Mucosa of rectum (tissue), 2 donors: ENCODE measurements around the gene SMIM5.

Experiments used
- H3K27ac ChIP-seq, 2 donors: one replicate each; pipeline ENCODE4 v1.7.0; 2013; ENCODE audit warnings: inconsistent platforms in 2 of 2, low read depth in 2 of 2, low read length in 2 of 2
- H3K27me3 ChIP-seq, 2 donors: one replicate each; pipeline ENCODE4 v1.7.0; 2013; ENCODE audit warnings: low read length in 2 of 2; ENCODE audit not compliant: control insufficient read depth in 2 of 2, insufficient read depth in 2 of 2
- H3K36me3 ChIP-seq, 2 donors: one replicate each; pipeline ENCODE4 v1.7.0; 2013; ENCODE audit warnings: low read length in 2 of 2; ENCODE audit not compliant: control insufficient read depth in 2 of 2, insufficient read depth in 2 of 2
- H3K4me1 ChIP-seq, 2 donors: one replicate each; pipeline ENCODE4 v1.7.0; 2013; ENCODE audit warnings: low read length in 2 of 2, mild to moderate bottlenecking in 1 of 2; ENCODE audit not compliant: control insufficient read depth in 2 of 2, insufficient read depth in 2 of 2
- H3K4me3 ChIP-seq, 2 donors: one replicate each; pipeline ENCODE4 v1.7.0; 2013; ENCODE audit warnings: low read length in 2 of 2
- H3K9ac ChIP-seq, 2 donors: one replicate each; pipeline ENCODE4 v1.7.0; 2013; ENCODE audit warnings: low read length in 2 of 2, low read depth in 1 of 2, mild to moderate bottlenecking in 1 of 2
- H3K9me3 ChIP-seq, 2 donors: one replicate each; pipeline ENCODE4 v1.7.0; 2013; ENCODE audit warnings: low read length in 2 of 2; ENCODE audit not compliant: control insufficient read depth in 2 of 2
- donor health status: healthy.
- donor health status: Normal muscosa, but diverticular disease.

SMIM5 gene

DNA sequence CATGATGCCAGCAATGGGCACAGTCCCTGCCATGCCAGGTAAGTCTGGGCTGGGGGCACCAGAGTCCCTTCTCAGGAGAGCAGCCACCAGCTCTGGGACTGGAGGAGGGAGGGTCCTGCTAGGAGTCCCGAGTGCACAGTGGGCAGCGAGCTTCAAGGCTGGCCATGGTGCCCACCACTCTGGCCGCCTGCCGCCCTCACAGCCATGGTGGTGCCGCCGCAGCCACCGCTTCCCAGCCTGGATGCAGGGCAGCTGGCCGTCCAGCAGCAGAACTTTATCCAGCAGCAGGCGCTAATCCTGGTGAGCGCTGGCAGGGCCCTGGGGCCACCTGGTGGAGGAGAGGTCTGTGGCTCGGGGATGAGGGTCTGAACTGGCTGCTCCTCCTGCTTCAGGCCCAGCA, 17.9 kb upstream of the SMIM5 start:
- H3K9ac ChIP-seq, result no peak overlapping the region
- H3K4me3 ChIP-seq, result no peak overlapping the region
- peaks cover 52 to 66% of the 10 kb centered on the region in 2 donors for H3K4me1 ChIP-seq
- no peaks in the 10 kb centered on the region for H3K9me3 ChIP-seq
- H3K27me3 ChIP-seq, result no peaks in the 10 kb centered on the region
- peaks cover 34 to 46% of the 10 kb centered on the region in 2 donors for H3K36me3 ChIP-seq
- H3K27ac ChIP-seq, result peak overlapping the region; percentile 80 to 92

DNA sequence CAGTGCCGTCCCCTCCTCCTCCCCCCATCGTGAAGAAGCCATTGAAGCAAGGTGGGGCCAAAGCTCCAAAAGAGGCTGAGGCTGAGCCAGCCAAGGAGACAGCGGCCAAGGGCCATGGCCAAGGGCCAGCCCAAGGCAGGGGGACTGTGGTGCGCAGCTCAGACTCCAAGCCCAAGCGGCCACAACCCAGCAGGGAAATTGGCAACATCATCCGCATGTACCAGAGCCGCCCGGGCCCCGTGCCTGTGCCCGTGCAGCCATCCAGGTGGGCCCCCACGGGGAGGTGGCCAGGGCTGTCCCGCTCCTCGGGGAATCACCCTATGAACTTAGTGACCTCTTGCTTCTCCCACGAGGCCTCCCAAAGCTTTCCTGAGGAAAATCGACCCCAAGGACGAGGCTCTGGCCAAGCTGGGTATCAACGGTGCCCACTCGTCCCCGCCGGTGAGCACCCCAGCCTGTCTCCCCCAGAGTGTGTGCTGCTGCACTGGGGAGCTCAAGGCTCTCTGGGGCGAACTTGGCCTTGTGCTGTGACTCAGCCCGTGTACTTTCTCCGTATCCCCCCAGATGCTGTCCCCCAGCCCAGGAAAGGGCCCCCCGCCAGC, 16.6 kb upstream of the SMIM5 start:
- Histone ChIP-seq H3K9me3 (no peaks in the 10 kb centered on the region), H3K27ac (peak overlapping the region; percentile 80 to 92), H3K4me3 (peak overlapping the region in 1 of 2 donors; percentile 14), H3K4me1 (peaks cover 41 to 53% of the 10 kb centered on the region in 2 donors), H3K27me3 (no peaks in the 10 kb centered on the region), H3K9ac (peak overlapping the region; percentile 52 to 81), H3K36me3 (peaks cover 45 to 51% of the 10 kb centered on the region in 2 donors)

DNA sequence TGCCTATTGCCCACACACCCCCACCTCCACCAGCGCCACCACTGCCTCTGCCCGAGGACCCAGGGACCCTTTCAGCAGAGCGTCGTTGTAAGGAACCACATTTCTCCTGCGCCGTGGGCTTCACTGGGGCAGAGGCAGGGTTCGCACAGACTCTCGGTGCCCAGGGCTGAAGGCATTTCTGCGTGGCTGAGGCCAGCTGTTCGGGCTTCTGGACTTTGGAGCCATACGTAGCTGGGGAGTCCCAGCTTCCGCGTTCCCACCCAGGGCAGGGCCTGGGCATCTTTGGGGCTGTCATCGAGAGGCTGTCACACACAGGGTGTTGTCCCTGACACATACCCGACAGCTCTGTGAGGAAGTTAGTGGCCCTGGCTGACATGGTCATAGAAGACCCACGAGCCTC, 16.0 kb upstream of the SMIM5 start:
- H3K27me3 ChIP-seq, result no peaks in the 10 kb centered on the region
- H3K36me3 ChIP-seq, result peaks cover 46 to 57% of the 10 kb centered on the region in 2 donors
- H3K4me3 ChIP-seq, result peak overlapping the region in 1 of 2 donors; percentile 38
- peak overlapping the region; percentile 80 to 92 for H3K27ac ChIP-seq
- peaks cover 37 to 48% of the 10 kb centered on the region in 2 donors for H3K4me1 ChIP-seq
- peak overlapping the region; percentile 52 to 81 for H3K9ac ChIP-seq
- H3K9me3 ChIP-seq, result no peaks in the 10 kb centered on the region

DNA sequence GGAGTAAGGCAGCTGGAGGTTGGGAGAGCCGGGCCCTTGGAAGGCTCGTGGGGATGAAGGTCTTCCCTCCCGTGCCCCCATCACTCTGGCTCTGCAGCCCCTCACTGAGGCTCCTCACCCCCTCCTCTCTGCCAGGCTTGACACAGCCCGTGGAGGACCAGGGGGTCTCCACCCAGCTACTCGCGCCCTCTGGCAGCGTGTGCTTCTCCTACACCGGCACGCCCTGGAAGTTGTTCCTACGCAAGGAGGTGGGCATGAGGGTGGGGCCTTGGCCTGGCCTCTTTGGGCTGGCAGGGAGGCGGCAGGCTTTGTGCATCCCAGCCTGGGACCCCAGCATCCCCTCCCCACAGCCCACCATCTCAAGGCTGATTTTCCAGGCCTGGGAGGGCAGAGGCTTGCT, 15.6 kb upstream of the SMIM5 start:
- Histone ChIP-seq H3K27me3 (no peaks in the 10 kb centered on the region), H3K4me1 (peaks cover 35 to 43% of the 10 kb centered on the region in 2 donors), H3K4me3 (peak overlapping the region in 1 of 2 donors; percentile 38), H3K9ac (peak overlapping the region; percentile 52 to 81), H3K27ac (peak overlapping the region; percentile 61 to 92), H3K9me3 (no peaks in the 10 kb centered on the region), H3K36me3 (peaks cover 45 to 62% of the 10 kb centered on the region in 2 donors)

DNA sequence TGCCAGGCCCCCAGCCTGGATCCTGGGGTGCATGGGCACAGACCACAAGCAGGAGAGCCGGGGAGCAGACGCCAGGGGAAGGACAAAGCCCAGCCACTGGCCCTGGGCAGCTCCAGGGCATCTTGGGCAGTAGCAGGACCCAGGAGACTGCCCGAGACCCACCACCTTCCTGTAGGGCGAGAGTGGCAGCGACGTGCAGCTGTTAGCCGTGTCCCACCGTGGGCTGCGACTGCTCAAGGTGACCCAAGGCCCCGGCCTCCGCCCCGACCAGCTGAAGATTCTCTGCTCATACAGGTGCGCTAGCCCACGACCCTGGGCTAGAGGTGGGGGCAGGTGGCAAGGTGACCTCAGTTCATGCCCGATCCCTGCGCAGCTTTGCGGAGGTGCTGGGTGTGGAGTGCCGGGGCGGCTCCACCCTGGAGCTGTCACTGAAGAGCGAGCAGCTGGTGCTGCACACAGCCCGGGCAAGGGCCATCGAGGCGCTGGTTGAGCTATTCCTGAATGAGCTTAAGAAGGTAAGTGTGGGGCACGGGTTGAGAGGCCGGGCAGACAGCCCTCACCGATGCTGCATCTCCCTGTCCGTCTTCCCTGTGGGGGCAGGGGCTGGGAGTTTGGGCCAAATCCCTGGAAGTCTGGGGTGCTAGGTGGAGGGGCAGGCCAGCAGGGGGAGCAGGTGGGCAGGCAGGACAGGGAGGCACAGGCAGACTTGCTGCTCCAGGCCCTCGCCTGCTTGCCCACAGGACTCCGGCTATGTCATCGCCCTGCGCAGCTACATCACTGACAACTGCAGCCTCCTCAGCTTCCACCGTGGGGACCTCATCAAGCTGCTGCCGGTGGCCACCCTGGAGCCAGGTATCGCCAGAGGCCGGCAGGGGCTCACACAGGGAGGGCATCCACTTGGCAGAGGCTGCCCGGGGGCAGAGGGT, 13.5 kb upstream of the SMIM5 start:
- Histone ChIP-seq H3K9ac (no peak overlapping the region), H3K9me3 (no peaks in the 10 kb centered on the region), H3K27me3 (no peaks in the 10 kb centered on the region), H3K27ac (no peak overlapping the region), H3K4me1 (peaks cover 25 to 27% of the 10 kb centered on the region in 2 donors), H3K4me3 (no peak overlapping the region), H3K36me3 (peaks cover 44 to 59% of the 10 kb centered on the region in 2 donors)

DNA sequence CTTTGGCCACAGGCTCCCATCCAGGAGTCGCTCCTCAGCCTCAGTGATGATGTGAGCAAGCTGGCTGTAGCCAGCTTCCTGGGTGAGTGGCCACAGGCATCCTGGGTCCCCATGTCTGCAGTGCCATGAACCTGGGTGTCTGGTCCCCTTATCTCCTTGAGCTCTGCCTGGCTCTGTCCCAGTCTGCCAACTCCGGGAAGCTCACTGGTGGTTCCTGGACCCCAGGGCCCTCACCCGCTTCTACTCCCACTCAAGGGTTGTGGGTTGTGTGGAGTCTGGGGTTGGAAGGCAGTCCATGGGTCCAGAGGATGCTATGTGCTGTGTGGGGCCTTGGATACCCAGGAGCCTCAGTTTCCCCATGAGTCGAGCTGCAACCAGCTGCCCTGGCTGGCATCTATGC, 11.7 kb upstream of the SMIM5 start:
- Histone ChIP-seq H3K4me1 (peaks cover 16 to 17% of the 10 kb centered on the region in 2 donors), H3K9ac (no peak overlapping the region), H3K27me3 (no peaks in the 10 kb centered on the region), H3K36me3 (peaks cover 42 to 62% of the 10 kb centered on the region in 2 donors), H3K27ac (no peak overlapping the region), H3K9me3 (no peaks in the 10 kb centered on the region), H3K4me3 (no peak overlapping the region)

DNA sequence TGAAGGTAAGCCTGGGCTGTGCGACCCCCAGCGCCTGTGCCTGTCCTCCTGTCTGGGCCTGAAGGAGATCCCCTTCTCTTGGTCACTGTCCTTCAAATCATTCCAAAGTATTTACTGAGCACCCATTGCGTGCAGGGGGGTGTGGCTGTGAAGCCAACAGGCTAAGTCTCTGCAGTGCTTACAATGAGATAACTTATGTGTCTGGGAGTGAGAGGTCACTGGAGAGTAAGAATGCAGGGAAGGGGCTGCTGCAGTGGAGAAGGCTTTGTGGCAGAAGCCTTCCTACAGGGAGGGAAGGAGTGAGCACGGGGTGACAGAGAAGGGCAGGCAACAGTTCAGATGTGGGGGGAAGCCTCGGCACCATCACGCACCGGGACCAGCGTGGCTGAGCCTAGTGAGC, 11.2 kb upstream of the SMIM5 start:
- Histone ChIP-seq H3K27ac (no peak overlapping the region), H3K9ac (no peak overlapping the region), H3K9me3 (no peaks in the 10 kb centered on the region), H3K4me3 (no peak overlapping the region), H3K36me3 (peaks cover 46 to 66% of the 10 kb centered on the region in 2 donors), H3K27me3 (no peaks in the 10 kb centered on the region), H3K4me1 (peaks cover 10 to 11% of the 10 kb centered on the region in 2 donors)

DNA sequence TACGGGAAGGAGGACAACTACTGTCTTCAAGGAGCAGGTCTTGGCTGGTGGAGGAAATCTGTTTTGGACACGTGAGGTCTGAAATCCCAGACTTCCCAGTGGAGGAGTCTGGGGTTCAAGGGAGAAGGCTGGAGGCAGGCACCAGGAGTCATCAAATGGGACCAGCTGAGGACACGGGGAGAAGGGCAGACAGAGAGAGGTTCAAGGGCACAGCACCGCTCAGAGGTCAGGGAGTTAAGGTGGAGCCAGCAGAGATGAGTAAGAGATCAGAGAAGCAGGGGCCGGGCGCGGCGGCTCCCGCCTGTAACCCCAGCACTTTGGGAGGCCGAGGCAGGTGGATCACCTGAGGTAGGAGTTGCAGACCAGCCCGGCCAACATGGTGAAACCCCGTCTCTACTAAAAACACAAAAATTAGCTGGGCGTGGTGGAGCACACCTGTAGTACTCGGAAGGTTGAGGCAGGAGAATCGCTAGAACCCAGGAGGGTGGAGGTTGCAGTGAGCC, 10.4 kb upstream of the SMIM5 start:
- Histone ChIP-seq H3K9ac (no peak overlapping the region), H3K4me3 (no peak overlapping the region), H3K4me1 (peaks cover 4 to 5% of the 10 kb centered on the region in 2 donors), H3K9me3 (no peaks in the 10 kb centered on the region), H3K27ac (no peak overlapping the region), H3K27me3 (no peaks in the 10 kb centered on the region), H3K36me3 (peaks cover 51 to 66% of the 10 kb centered on the region in 2 donors)

DNA sequence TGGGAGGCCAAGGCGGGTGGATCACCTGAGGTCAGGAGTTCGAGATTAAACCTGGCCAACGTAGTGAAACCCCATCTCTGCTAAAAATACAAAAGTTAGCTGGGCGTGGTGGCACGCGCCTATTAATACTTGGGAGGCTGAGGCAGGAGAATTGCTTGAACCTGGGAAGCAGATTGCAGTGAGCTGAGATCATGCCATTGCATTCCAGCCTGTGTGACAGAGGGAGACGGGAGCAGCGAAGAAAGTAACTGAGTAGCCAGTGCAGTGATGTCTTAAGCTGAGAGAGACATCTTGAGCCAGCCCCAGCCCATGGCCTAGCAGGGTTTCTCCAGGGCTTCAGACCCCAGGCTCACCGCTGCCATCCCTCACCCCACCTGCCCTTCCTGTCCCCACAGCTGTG, 9.8 kb upstream of the SMIM5 start:
- no peaks in the 10 kb centered on the region for H3K9me3 ChIP-seq
- no peak overlapping the region for H3K27ac ChIP-seq
- no peak overlapping the region for H3K4me3 ChIP-seq
- H3K36me3 ChIP-seq, result peaks cover 48 to 62% of the 10 kb centered on the region in 2 donors
- H3K27me3 ChIP-seq, result no peaks in the 10 kb centered on the region
- H3K4me1 ChIP-seq, result peaks cover 0 to 3% of the 10 kb centered on the region in 2 donors
- no peak overlapping the region for H3K9ac ChIP-seq

DNA sequence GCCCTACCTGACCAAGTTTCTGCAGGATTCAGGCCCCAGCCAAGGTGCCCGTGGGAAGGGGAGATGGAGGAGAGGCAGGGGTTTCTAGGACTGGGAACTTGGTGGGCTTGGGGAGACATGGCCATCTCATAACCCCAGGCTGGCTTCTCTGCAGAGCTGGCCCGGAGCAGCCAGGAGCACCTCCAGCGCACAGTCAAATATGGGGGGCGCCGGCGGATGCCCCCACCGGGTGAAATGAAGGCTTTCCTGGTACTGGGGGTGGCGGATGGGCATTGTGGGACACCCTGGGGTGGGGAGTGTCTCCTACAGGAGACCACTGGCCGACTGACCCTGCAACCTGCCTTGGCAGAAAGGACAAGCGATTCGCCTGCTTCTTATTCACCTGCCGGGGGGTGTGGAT, 9.2 kb upstream of the SMIM5 start:
- Histone ChIP-seq H3K9me3 (no peaks in the 10 kb centered on the region), H3K9ac (no peak overlapping the region), H3K4me1 (no peaks in the 10 kb centered on the region), H3K27me3 (no peaks in the 10 kb centered on the region), H3K27ac (no peak overlapping the region), H3K4me3 (no peak overlapping the region), H3K36me3 (peaks cover 45 to 56% of the 10 kb centered on the region in 2 donors)
